ENCODE measurements around the gene IL17B. TPM values are rescaled to one million over a fixed set of nuclear protein-coding genes. Genes with fewer than 3 reads are reported as not detected.

The IL17B gene
- total RNA-seq, 1 experiment from 2014 or later = not detected

- Histone ChIP-seq H4K8ac (replicated peaks; ENCODE audit: insufficient read length, low read depth, low read length) (no peak overlapping the region), H3K14ac (ENCODE audit: insufficient read depth, low read length) (no peak overlapping the region), H2AFZ (ENCODE audit: low read length) (no peak overlapping the region), H4K91ac (ENCODE audit: insufficient read length, low read depth, low read length) (no peak overlapping the region), H4K20me1 (ENCODE audit: control insufficient read depth, insufficient read depth, insufficient read length) (no peaks in the 10 kb centered on the region), H3K4me1 (ENCODE audit: insufficient read depth, low read length) (peaks cover 8% of the 10 kb centered on the region; the same call in 1 of the 2 replicates), H2BK5ac (ENCODE audit: insufficient read length, low read length) (no peak overlapping the region), H3K79me1 (ENCODE audit: insufficient read depth, low read depth, low read length, poor library complexity, severe bottlenecking) (no peaks in the 10 kb centered on the region), H3K27ac (ENCODE audit: insufficient read length, low read depth, low read length) (no peak overlapping the region), H3T11ph (ENCODE audit: low read length) (no peak overlapping the region), H2BK12ac (ENCODE audit: insufficient read length, low read depth, low read length) (no peak overlapping the region), H3K4me2 (ENCODE audit: insufficient read depth, insufficient read length, low read length) (no peak overlapping the region), H2AK5ac (ENCODE audit: insufficient read length, low read length) (no peak overlapping the region), H3K4ac (ENCODE audit: low read depth, low read length) (no peak overlapping the region), H2BK20ac (ENCODE audit: low read depth, low read length, poor library complexity, severe bottlenecking) (no peak overlapping the region), H3K23ac (ENCODE audit: insufficient read length, low read depth, low read length) (no peak overlapping the region), H3K27me3 (ENCODE audit: insufficient read depth, low read length) (no peaks in the 10 kb centered on the region), H3K79me2 (ENCODE audit: insufficient read depth, low read length) (no peaks in the 10 kb centered on the region), H4K5ac (ENCODE audit: insufficient read length, low read depth, low read length) (no peak overlapping the region), H2BK120ac (ENCODE audit: low read depth, low read length, poor library complexity, severe bottlenecking) (no peak overlapping the region), H2BK15ac (ENCODE audit: low read depth, low read length) (no peak overlapping the region), H3K23me2 (ENCODE audit: insufficient read length, low read depth, low read length, poor library complexity, severe bottlenecking) (no peaks in the 10 kb centered on the region), H3K9ac (ENCODE audit: extremely low read depth, insufficient read length, low read length) (no peak overlapping the region), H3K9me3 (ENCODE audit: control insufficient read depth, low read depth, low read length) (no peaks in the 10 kb centered on the region), H3K56ac (ENCODE audit: insufficient read length, low read depth, low read length) (no peak overlapping the region), H3K18ac (ENCODE audit: insufficient read length, low read depth, low read length) (no peak overlapping the region)
- Mint-ChIP-seq H3K27me3 (ENCODE audit: low read depth) (no peaks in the 10 kb centered on the region), H3K27ac (no peak overlapping the region), H3K4me1 (peaks cover 51 to 74% of the 10 kb centered on the region in 2 experiments), H3K9me3 (no peaks in the 10 kb centered on the region), H3K4me3 (no peak overlapping the region), H3K36me3 (ENCODE audit: insufficient read depth in 1 of 3, low read depth in 3 of 3) (no peaks in the 10 kb centered on the region; a peak in 1 of 7 replicates)
- WGBS (ENCODE audit: extremely low coverage, insufficient read length, low lambda C conversion rate) = no CpG with 5 or more reads among the region's 5 CpGs
- DNase-seq = no peak
- no peak for TF ChIP-seq CTCF (conservative IDR thresholded peaks at IDR 0.05)
These were observed 42.7 kb upstream of the IL17B start for GRCh38 chr5:149421834-149422233.

Data from H9 (cell line).